Esophagus muscularis mucosa (tissue), 4 donors: ENCODE measurements around the gene RAPH1.

Experiments
- EP300 ChIP-seq: sonication (generic); formaldehyde crosslinking; IDR thresholded peaks from one replicate; pipeline ENCODE4 v1.6.1; 2017; ENCODE audit warnings: antibody characterized with exemption
- POLR2A ChIP-seq: fragments of 450-650 bp; IDR thresholded peaks from one replicate; pipeline ENCODE4 v1.6.1; 2017; ENCODE audit warnings: antibody characterized with exemption, moderate library complexity, mild to moderate bottlenecking, low read depth
- TF ChIP-seq, protein P1 (sequence below), 3 experiments: fragments of 200-600 bp in 2 of 3; fragments of 450-650 bp in 1 of 3; sonication (generic) in 2 of 3; IDR thresholded peaks; one replicate each; pipeline ENCODE4 v1.5.1; 2017 to 2019; ENCODE audit warnings: antibody characterized with exemption in 3 of 3, mild to moderate bottlenecking in 2 of 3, moderate library complexity in 1 of 3

DNA sequence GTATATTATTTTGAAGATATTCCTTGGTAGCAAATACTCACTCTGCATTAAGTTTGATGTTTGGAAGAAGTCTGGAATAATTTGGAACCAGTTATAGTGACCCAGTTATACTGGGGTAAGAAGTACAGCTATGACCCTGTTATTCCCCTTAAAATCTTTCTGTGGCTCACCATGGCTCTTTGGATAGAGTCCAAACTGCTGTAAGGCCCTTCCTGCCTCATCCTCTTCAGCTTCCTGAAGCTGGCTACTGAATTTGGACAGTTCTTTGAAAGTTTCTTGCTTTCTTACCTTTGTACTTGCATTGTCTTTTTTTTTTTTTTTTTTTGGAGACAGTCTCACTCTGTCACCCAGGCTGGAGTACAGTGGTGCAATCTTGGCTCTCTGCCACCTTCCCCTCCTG lies 121.3 kb downstream of the RAPH1 start:
- TF ChIP-seq, protein P1, sequence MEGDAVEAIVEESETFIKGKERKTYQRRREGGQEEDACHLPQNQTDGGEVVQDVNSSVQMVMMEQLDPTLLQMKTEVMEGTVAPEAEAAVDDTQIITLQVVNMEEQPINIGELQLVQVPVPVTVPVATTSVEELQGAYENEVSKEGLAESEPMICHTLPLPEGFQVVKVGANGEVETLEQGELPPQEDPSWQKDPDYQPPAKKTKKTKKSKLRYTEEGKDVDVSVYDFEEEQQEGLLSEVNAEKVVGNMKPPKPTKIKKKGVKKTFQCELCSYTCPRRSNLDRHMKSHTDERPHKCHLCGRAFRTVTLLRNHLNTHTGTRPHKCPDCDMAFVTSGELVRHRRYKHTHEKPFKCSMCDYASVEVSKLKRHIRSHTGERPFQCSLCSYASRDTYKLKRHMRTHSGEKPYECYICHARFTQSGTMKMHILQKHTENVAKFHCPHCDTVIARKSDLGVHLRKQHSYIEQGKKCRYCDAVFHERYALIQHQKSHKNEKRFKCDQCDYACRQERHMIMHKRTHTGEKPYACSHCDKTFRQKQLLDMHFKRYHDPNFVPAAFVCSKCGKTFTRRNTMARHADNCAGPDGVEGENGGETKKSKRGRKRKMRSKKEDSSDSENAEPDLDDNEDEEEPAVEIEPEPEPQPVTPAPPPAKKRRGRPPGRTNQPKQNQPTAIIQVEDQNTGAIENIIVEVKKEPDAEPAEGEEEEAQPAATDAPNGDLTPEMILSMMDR (IDR thresholded peaks at IDR 0.05) = no peak
- TF ChIP-seq EP300 (no peak), POLR2A (no peak)
